Transverse colon (tissue), 4 donors: Measurements from ENCODE around the gene SFT2D2. TPM values are rescaled to one million over a fixed set of nuclear protein-coding genes. Genes with fewer than 3 reads are reported as not detected.

ENCODE experiments used
- DNase-seq: peaks from one replicate; pipeline ENCODE4 v3.0.0-alpha.2; 2019
- H3K27ac ChIP-seq, 4 donors: fragments of 200-600 bp; sonication (generic); 2 replicates each; pipeline ENCODE4 v1.5.1; 2016 to 2018; ENCODE audit warnings: inconsistent platforms in 4 of 4
- H3K27me3 ChIP-seq: fragments of 200-600 bp; sonication (generic); 2 replicates; pipeline ENCODE4 v1.5.1; 2017; ENCODE audit warnings: inconsistent platforms
- H3K36me3 ChIP-seq, 4 donors: fragments of 200-600 bp; sonication (generic); 2 replicates each; pipeline ENCODE4 v1.5.1; 2017 to 2019; ENCODE audit warnings: inconsistent platforms in 4 of 4
- H3K4me1 ChIP-seq, 4 donors: fragments of 200-600 bp; sonication (generic); 2 replicates each; pipeline ENCODE4 v1.5.1; 2017 to 2020; ENCODE audit warnings: inconsistent platforms in 4 of 4
- H3K4me3 ChIP-seq, 4 donors: fragments of 200-600 bp; sonication (generic); 1 replicate in 1 of 4; 2 replicates in 3 of 4; pipeline versions ENCODE4 v1.5.1 to v1.6.1; 2017 to 2019; ENCODE audit warnings: inconsistent platforms in 4 of 4
- H3K9me3 ChIP-seq, 2 donors: fragments of 200-600 bp; sonication (generic); 2 replicates each; pipeline ENCODE4 v1.5.1; 2017 to 2019; ENCODE audit warnings: inconsistent platforms in 2 of 2
- CTCF ChIP-seq, 5 experiments: fragments of 200-600 bp in 3 of 5; fragments of 450-650 bp in 2 of 5; sonication (generic) in 3 of 5; IDR thresholded peaks; 1 replicate in 2 of 5; 2 replicates in 3 of 5; pipeline ENCODE4 v1.5.1; 2016 to 2017; ENCODE audit warnings: antibody characterized with exemption in 5 of 5, inconsistent platforms in 3 of 5, mild to moderate bottlenecking in 2 of 5, moderate library complexity in 1 of 5
- EP300 ChIP-seq: sonication (generic); formaldehyde crosslinking; IDR thresholded peaks from one replicate; pipeline ENCODE4 v1.6.1; 2017; ENCODE audit warnings: antibody characterized with exemption, low read depth
- POLR2A ChIP-seq: fragments of 450-650 bp; IDR thresholded peaks from one replicate; pipeline ENCODE4 v1.6.1; 2016; ENCODE audit warnings: antibody characterized with exemption, mild to moderate bottlenecking, moderate library complexity
- POLR2AphosphoS5 ChIP-seq, 3 donors: sonication (generic); formaldehyde crosslinking; IDR thresholded peaks; one replicate each; pipeline ENCODE4 v1.6.1; 2016; ENCODE audit warnings: antibody characterized with exemption in 3 of 3
- WGBS, 2 donors: methylation state at CpG; one replicate each; pipeline ENCODE4 v1.1.5; 2018; ENCODE audit warnings: low coverage in 1 of 2; 5-methylcytosine and 5-hydroxymethylcytosine counted together
- in situ Hi-C, 4 donors: fragments of 200-750 bp; cut with MboI; loops; one replicate each; pipeline versions ENCODE4 v1.15.0 to v1.15.1; 2017; ENCODE audit warnings: low sequenced_read_pairs in 3 of 4, low pct_ligation_motif_present in 1 of 4, low pct_unique_long_range_greater_than_20kb in 1 of 4
- intact Hi-C: fragments of 100-400 bp; cut with DNase I; formaldehyde crosslinking; loops from one replicate; pipeline ENCODE4 v1.15.1; 2023; ENCODE audit warnings: low total_unique reads
- total RNA-seq, 4 donors: library from RNA; depleted of rRNA; stranded (reverse); fragments of >200 nt; gene quantifications; one replicate each; pipeline ENCODE4 v1.1.0, GENCODE V29; 2016

The SFT2D2 gene
- total RNA-seq, 4 donors from 2014 or later: 19.1 to 51.1 (median 38.2) TPM

- Histone ChIP-seq H3K27ac (no peak overlapping the region), H3K36me3 (no peaks in the 10 kb centered on the region), H3K27me3 (no peaks in the 10 kb centered on the region), H3K9me3 (no peaks in the 10 kb centered on the region), H3K4me1 (peaks cover 0 to 30% (median 25%) of the 10 kb centered on the region in 4 donors), H3K4me3 (no peak overlapping the region)
- in situ Hi-C loops (no loop called here), intact Hi-C loops (no loop called here)
- DNase-seq: no peak
- no peak for TF ChIP-seq EP300
- no peak for TF ChIP-seq CTCF (IDR thresholded peaks at IDR 0.05)
- no peak for TF ChIP-seq POLR2A
- TF ChIP-seq POLR2AphosphoS5 (IDR thresholded peaks at IDR 0.05): no peak
Measured at GRCh38 chr1:168223681-168224540, 1.9 kb upstream of the SFT2D2 start.

- TF ChIP-seq CTCF (IDR thresholded peaks at IDR 0.05) (no peak), EP300 (no peak), POLR2AphosphoS5 (IDR thresholded peaks at IDR 0.05) (no peak), POLR2A (no peak)
- Histone ChIP-seq H3K9me3 (no peaks in the 10 kb centered on the region), H3K36me3 (no peaks in the 10 kb centered on the region), H3K4me1 (peaks cover 0 to 41% (median 25%) of the 10 kb centered on the region in 4 donors), H3K27ac (peak overlapping the region in 1 of 4 donors; percentile 90), H3K27me3 (no peaks in the 10 kb centered on the region), H3K4me3 (peak overlapping the region in 1 of 4 donors; percentile 95)
- in situ Hi-C loops (no loop called here), intact Hi-C loops (no loop called here)
- DNase-seq: no peak
- WGBS, 2 donors: 96 to 100% methylated on average over 3 of the region's 3 CpGs
Measured at GRCh38 chr1:168224991-168225390, 813 bp upstream of the SFT2D2 start.

- WGBS, 2 donors: 56 to 60% methylated on average over 7 of the region's 7 CpGs
- Histone ChIP-seq H3K36me3 (peaks cover 0 to 10% (median 4%) of the 10 kb centered on the region in 4 donors), H3K27ac (peak overlapping the region; percentile 82 to 94 (median 92)), H3K9me3 (no peaks in the 10 kb centered on the region), H3K4me3 (peak overlapping the region in 2 of 4 donors; percentile 74 to 95), H3K27me3 (no peaks in the 10 kb centered on the region), H3K4me1 (peaks cover 6 to 51% (median 31%) of the 10 kb centered on the region in 4 donors)
- TF ChIP-seq EP300: no peak
- no peak for TF ChIP-seq POLR2A
- no peak for TF ChIP-seq POLR2AphosphoS5 (IDR thresholded peaks at IDR 0.05)
- no peak for TF ChIP-seq CTCF (IDR thresholded peaks at IDR 0.05)
- in situ Hi-C loops (no loop called here), intact Hi-C loops (no loop called here)
- DNase-seq: no peak
Measured at GRCh38 chr1:168227620-168228019, 1.8 kb downstream of the SFT2D2 start.

GRCh38 chr1:168229893-168230292 is 4.1 kb downstream of the SFT2D2 start:
- in situ Hi-C loops (no loop called here), intact Hi-C loops (no loop called here)
- no peak for TF ChIP-seq CTCF (IDR thresholded peaks at IDR 0.05)
- TF ChIP-seq POLR2A: no peak
- DNase-seq: no peak
- peaks cover 0 to 17% (median 7%) of the 10 kb centered on the region in 4 donors for H3K36me3 ChIP-seq
- H3K27ac ChIP-seq: peak overlapping the region in 1 of 4 donors; percentile 94
- H3K4me1 ChIP-seq: peaks cover 6 to 51% (median 31%) of the 10 kb centered on the region in 4 donors
- no peak overlapping the region for H3K4me3 ChIP-seq
- WGBS, 2 donors: 95% methylated on average over 4 of the region's 4 CpGs; no CpG with 5 or more reads in 1 of the 2 donors
- no peaks in the 10 kb centered on the region for H3K27me3 ChIP-seq
- H3K9me3 ChIP-seq: no peaks in the 10 kb centered on the region
